GM19328 (cell line): ENCODE measurements around the gene PRKAR1B.

Experiments
- ATAC-seq: cut with Tn5 transposase; IDR thresholded peaks from one replicate; pipeline ENCODE4 v1.9.1; 2021; ENCODE audit warnings: mild to moderate bottlenecking, moderate library complexity; ENCODE audit not compliant: unreplicated experiment

Gene PRKAR1B

GRCh38 chr7:608361-608760, 118.7 kb downstream of the PRKAR1B start:
- ATAC-seq, result no peak

GRCh38 chr7:607938-608337, 119.1 kb downstream of the PRKAR1B start:
- ATAC-seq, result no peak

- ATAC-seq, result no peak
Measured at GRCh38 chr7:605661-606450, 121.2 kb downstream of the PRKAR1B start.

- no peak for ATAC-seq
Measured at GRCh38 chr7:604884-605531, 122.1 kb downstream of the PRKAR1B start.

DNA sequence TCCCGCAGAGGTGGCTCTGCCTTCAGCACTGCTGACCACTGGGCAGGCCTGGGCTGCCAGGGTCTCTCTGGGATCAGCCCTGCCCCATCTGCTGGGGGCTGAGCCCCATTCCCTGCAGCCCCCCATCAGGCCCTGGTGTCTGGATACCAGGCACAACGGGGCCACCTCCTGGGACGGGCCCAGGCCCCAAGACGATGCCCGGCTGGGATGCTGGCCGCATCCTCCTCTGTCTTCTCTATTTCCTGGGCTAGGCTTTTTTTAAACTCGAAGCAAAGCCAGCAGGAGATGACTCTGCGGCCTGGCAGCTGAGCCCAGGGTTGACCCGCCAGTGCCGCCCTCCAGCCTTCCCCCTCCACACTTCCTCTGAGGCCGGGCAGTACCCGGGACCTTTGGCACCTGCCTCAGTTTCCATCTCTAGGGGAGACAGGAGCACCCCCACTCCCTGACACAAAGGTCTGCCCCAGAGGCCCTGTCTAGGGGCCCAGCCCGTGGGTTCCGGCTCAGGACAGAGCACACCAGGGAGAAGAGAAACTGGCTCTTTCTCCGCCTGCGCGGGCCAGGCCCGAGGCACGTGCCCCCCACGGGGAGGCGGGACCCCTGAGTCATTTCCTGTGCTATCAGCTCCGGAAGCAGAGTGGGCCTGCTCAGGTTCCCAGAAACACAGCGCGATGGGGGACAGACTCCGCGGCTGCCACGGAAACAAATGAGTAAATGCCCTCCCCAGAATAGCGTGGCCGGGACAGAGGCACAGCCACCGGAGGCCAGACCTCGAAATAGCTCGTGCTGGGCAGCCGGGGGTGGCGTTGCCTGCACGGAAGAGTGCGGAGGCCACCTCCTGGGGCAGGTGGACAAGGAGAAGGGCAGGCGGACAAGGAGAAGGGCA, 122.8 kb downstream of the PRKAR1B start:
- peak; percentile 67 for ATAC-seq

GRCh38 chr7:603152-603951, 123.7 kb downstream of the PRKAR1B start:
- no peak for ATAC-seq

GRCh38 chr7:602341-603141, 124.5 kb downstream of the PRKAR1B start:
- no peak for ATAC-seq

- no peak for ATAC-seq
Measured at GRCh38 chr7:601595-602340, 125.3 kb downstream of the PRKAR1B start.

DNA sequence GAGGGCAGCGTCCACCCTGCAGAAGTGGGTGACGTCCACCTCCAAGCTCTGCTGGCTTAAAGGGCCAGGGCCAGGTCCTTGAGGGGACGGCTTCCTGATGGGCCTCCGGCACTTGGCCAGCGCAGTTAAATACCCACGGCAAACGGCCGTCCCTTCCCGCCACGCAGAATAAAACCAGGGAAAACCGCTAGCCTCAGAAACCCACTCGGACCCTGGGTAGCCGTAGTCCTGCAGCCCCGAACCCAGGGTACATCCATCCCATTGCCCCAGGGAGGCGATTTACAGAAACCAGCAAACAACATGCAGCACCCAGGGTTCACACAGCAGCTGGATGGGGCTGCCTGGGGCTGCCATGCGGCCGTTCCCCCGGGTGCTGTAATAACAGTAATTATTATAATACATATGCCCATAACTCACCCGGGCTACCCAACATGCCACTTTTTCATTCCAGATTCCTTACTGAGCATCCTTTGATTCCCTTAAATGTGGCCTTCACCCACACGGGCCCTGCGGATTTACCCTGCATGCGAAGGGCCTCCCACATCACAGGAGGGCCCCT, 126.0 kb downstream of the PRKAR1B start:
- no peak for ATAC-seq

- ATAC-seq, result no peak
Measured at GRCh38 chr7:600149-601035, 126.7 kb downstream of the PRKAR1B start.

- ATAC-seq, result no peak
Measured at GRCh38 chr7:598899-599298, 128.2 kb downstream of the PRKAR1B start.

DNA sequence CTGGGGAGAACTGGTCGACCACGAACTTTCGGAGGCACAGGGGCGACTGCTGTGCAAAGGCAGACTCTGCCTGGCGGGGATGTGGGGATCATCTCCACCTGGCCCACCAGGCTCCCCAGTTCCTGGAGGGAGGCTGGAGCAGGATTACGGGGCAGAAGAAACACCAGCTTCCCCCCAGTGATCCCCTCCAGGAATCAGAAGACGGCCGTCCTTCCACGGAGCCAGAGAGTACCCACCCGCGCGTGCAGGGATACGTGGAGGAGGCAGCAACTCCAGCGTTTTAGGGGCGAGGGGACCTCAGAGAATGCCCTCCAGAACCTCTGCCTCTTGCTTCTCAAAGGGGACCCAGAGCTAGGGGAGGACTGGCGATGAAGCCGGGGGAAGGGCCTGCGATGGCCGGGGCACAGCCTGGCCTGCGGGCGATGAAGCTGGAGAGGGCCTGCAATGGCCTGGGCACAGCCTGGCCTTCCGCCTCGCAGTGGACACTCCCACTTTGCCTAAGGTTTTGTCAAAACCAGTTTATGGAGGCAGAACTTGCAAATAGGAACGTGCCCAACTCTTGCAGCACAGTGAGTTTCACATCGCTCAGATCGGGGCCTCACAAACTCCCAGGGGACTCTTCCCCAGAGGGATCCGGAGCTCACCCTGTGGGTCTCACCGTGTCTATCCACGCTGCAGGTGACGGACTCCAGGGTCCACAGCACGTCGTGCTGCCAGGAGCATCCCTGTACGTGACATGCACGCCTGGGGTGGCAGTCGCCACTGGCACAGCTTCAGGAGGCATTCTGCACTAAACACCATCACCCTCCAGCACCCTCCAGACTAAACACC, 129.5 kb downstream of the PRKAR1B start:
- no peak for ATAC-seq

DNA sequence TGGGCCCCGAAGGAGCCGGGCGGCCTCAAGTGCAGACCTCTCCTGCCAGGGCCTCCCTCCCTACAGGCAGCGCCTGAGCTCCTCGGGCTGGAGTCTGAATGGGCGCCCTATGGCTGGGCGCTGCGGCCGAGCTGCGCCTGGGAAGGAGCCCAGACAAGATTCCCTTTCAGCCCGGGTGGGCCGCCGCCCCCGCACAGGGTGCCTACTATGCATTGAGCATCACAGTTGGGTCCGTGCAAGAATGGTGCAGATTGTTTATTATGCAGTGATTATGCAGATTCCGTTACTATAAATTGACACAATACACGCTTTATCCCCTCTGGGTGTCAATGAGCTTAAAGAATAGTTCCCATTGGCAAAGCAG, 130.3 kb downstream of the PRKAR1B start:
- no peak for ATAC-seq

- no peak for ATAC-seq
Measured at GRCh38 chr7:596071-596818, 130.8 kb downstream of the PRKAR1B start.

GRCh38 chr7:595621-596010, 131.5 kb downstream of the PRKAR1B start:
- no peak for ATAC-seq

GRCh38 chr7:594920-595620, 132.0 kb downstream of the PRKAR1B start:
- no peak for ATAC-seq
